ENCODE results near the gene TM4SF4. TPM values are rescaled to one million over a fixed set of nuclear protein-coding genes. Genes with fewer than 3 reads are reported as not detected.

The TM4SF4 gene
- total RNA-seq, 1 experiment from 2014 or later: not detected

GRCh38 chr3:149523512-149524299, 49.2 kb downstream of the TM4SF4 start:
- no peaks in the 10 kb centered on the region for H3K9me3 Mint-ChIP-seq
- no peak overlapping the region for H3K27ac ChIP-seq (ENCODE audit: insufficient read length, low read depth, low read length)

More at GRCh38 chr3:149523512-149524299, 49.2 kb downstream of the TM4SF4 start:
- H2BK20ac ChIP-seq (ENCODE audit: low read depth, low read length, poor library complexity, severe bottlenecking): no peak overlapping the region
- no peak overlapping the region for H3K18ac ChIP-seq (ENCODE audit: insufficient read length, low read depth, low read length)
- no peak overlapping the region for H3K4ac ChIP-seq (ENCODE audit: low read depth, low read length)
- H2BK12ac ChIP-seq (ENCODE audit: insufficient read length, low read depth, low read length): no peak overlapping the region
- no peaks in the 10 kb centered on the region for H3K9me3 ChIP-seq (ENCODE audit: control insufficient read depth, low read depth, low read length)
- Mint-ChIP-seq H3K27me3 (ENCODE audit: low read depth) (no peaks in the 10 kb centered on the region), H3K27ac (peak overlapping the region in 1 of 3 experiments; percentile 37; a peak in 2 of 7 replicates), H3K4me3 (no peak overlapping the region), H3K4me1 (peaks cover 9 to 11% of the 10 kb centered on the region in 2 experiments), H3K36me3 (ENCODE audit: insufficient read depth in 1 of 3, low read depth in 3 of 3) (peaks cover 3 to 26% (median 16%) of the 10 kb centered on the region in 3 experiments; a peak in 6 of 7 replicates)
- no peak overlapping the region for H3K23ac ChIP-seq (ENCODE audit: insufficient read length, low read depth, low read length)
- no peak overlapping the region for H2AFZ ChIP-seq (ENCODE audit: low read length)
- H2BK5ac ChIP-seq (ENCODE audit: insufficient read length, low read length): no peak overlapping the region
- H4K20me1 ChIP-seq (ENCODE audit: control insufficient read depth, insufficient read depth, insufficient read length): no peaks in the 10 kb centered on the region
- H3K4me1 ChIP-seq (ENCODE audit: insufficient read depth, low read length): no peaks in the 10 kb centered on the region
- no peaks in the 10 kb centered on the region for H3K23me2 ChIP-seq (ENCODE audit: insufficient read length, low read depth, low read length, poor library complexity, severe bottlenecking)
- H3K79me2 ChIP-seq (ENCODE audit: insufficient read depth, low read length): no peaks in the 10 kb centered on the region
- TF ChIP-seq CTCF (conservative IDR thresholded peaks at IDR 0.05): no peak
- H4K8ac ChIP-seq (replicated peaks; ENCODE audit: insufficient read length, low read depth, low read length): no peak overlapping the region
- H3K9ac ChIP-seq (ENCODE audit: extremely low read depth, insufficient read length, low read length): no peak overlapping the region
- H3K4me2 ChIP-seq (ENCODE audit: insufficient read depth, insufficient read length, low read length): no peak overlapping the region
- H2BK120ac ChIP-seq (ENCODE audit: low read depth, low read length, poor library complexity, severe bottlenecking): no peak overlapping the region
- H4K5ac ChIP-seq (ENCODE audit: insufficient read length, low read depth, low read length): no peak overlapping the region
- H3K14ac ChIP-seq (ENCODE audit: insufficient read depth, low read length): no peak overlapping the region
- no peak for DNase-seq
- no peak overlapping the region for H4K91ac ChIP-seq (ENCODE audit: insufficient read length, low read depth, low read length)
- no CpG with 5 or more reads among the region's 11 CpGs for WGBS (ENCODE audit: extremely low coverage, insufficient read length, low lambda C conversion rate)
- H3K79me1 ChIP-seq (ENCODE audit: insufficient read depth, low read depth, low read length, poor library complexity, severe bottlenecking): no peaks in the 10 kb centered on the region
- no peaks in the 10 kb centered on the region for H3K27me3 ChIP-seq (ENCODE audit: insufficient read depth, low read length)
- no peak overlapping the region for H2AK5ac ChIP-seq (ENCODE audit: insufficient read length, low read length)
- no peak overlapping the region for H2BK15ac ChIP-seq (ENCODE audit: low read depth, low read length)
- H3K56ac ChIP-seq (ENCODE audit: insufficient read length, low read depth, low read length): no peak overlapping the region
- H3T11ph ChIP-seq (ENCODE audit: low read length): no peak overlapping the region
